Lower leg skin (tissue), 4 donors: Measurements from ENCODE around the gene PCDHGA9. TPM values are rescaled to one million over a fixed set of nuclear protein-coding genes. Genes with fewer than 3 reads are reported as not detected.
A peak's percentile ranks its signal among the peaks of the same experiment; 100 is the strongest.
"Not testable (repeated sequence)": the region's sequence is repeated elsewhere in the genome, so short reads cannot be mapped to it uniquely, and the experiment has no call there.

ENCODE experiments used
- DNase-seq, 2 donors: peaks; one replicate each; pipeline ENCODE4 v3.0.0-alpha.2; 2019; ENCODE audit warnings: low spot score in 2 of 2
- H3K4me3 ChIP-seq: fragments of 200-600 bp; sonication (generic); 2 replicates; pipeline ENCODE4 v1.5.1; 2017; ENCODE audit warnings: mild to moderate bottlenecking, low read depth; ENCODE audit not compliant: poor library complexity, severe bottlenecking
- CTCF ChIP-seq, 3 donors: fragments of 450-650 bp; IDR thresholded peaks; one replicate each; pipeline ENCODE4 v1.5.1; 2016; ENCODE audit warnings: antibody characterized with exemption in 3 of 3, mild to moderate bottlenecking in 3 of 3, moderate library complexity in 2 of 3
- POLR2A ChIP-seq, 2 donors: fragments of 450-650 bp; IDR thresholded peaks; one replicate each; pipeline ENCODE4 v1.6.1; 2016 to 2017; ENCODE audit warnings: antibody characterized with exemption in 2 of 2, mild to moderate bottlenecking in 1 of 2, moderate library complexity in 1 of 2
- WGBS, 2 donors: methylation state at CpG; one replicate each; pipeline ENCODE4 v1.1.5; 2018; 5-methylcytosine and 5-hydroxymethylcytosine counted together
- intact Hi-C: fragments of 100-400 bp; cut with DNase I; formaldehyde crosslinking; loops from one replicate; pipeline ENCODE4 v1.15.0; 2023; ENCODE audit warnings: low total_unique reads
- total RNA-seq, 4 donors: library from RNA; depleted of rRNA; stranded (reverse); fragments of >200 nt; gene quantifications; one replicate each; pipeline ENCODE4 v1.1.0, GENCODE V29; 2016

Gene PCDHGA9
- total RNA-seq, 4 donors from 2014 or later: 5.6 to 8.2 (median 6.3) TPM

- peak in 1 of 2 donors; percentile 39 for DNase-seq
- intact Hi-C loops: no loop called here
- TF ChIP-seq CTCF (IDR thresholded peaks at IDR 0.05) (no peak), POLR2A (IDR thresholded peaks at IDR 0.05) (no peak)
- 17 to 22% methylated on average over 31 to 35 of the region's 37 CpGs for WGBS, 2 donors
- H3K4me3 ChIP-seq: no peak within 1 kb of the TSS
Observed at GRCh38 chr5:141382469-141383294, 19.9 kb upstream of the PCDHGA9 start, which contains the start of gene PCDHGA7. PCDHGA7 (plus strand) TSS chr5:141382742; CDS start chr5:141382900, 158 bp downstream.

GRCh38 chr5:141383345-141383744 lies 19.2 kb upstream of the PCDHGA9 start:
- intact Hi-C loops: no loop called here
- H3K4me3 ChIP-seq: no peak overlapping the region
- DNase-seq: peak in 1 of 2 donors; percentile 69
- TF ChIP-seq POLR2A (IDR thresholded peaks at IDR 0.05): no peak
- TF ChIP-seq CTCF (IDR thresholded peaks at IDR 0.05): no peak
- WGBS, 2 donors: 37 to 44% methylated on average over 21 of the region's 21 CpGs

GRCh38 chr5:141384471-141385267 lies 17.9 kb upstream of the PCDHGA9 start:
- no peak for TF ChIP-seq POLR2A (IDR thresholded peaks at IDR 0.05)
- TF ChIP-seq CTCF (IDR thresholded peaks at IDR 0.05): no peak
- peak in 1 of 2 donors; percentile 70 for DNase-seq
- 46 to 53% methylated on average over 23 to 43 of the region's 43 CpGs for WGBS, 2 donors
- H3K4me3 ChIP-seq: no peak overlapping the region
- intact Hi-C loops: no loop called here

- peak in 1 of 2 donors; percentile 69 for DNase-seq
- 13 to 14% methylated on average over 23 to 24 of the region's 40 CpGs for WGBS, 2 donors
- H3K4me3 ChIP-seq, intact Hi-C loops: not testable (repeated sequence)
Observed at GRCh38 chr5:141387557-141388311, 14.8 kb upstream of the PCDHGA9 start, which contains the start of gene PCDHGB4. PCDHGB4 (plus strand) TSS chr5:141387698; CDS start chr5:141387885, 187 bp downstream.

- WGBS, 2 donors: 46 to 51% methylated on average over 10 of the region's 10 CpGs
- no peak for DNase-seq
- intact Hi-C loops: no loop called here
- H3K4me3 ChIP-seq: no peak overlapping the region
- TF ChIP-seq POLR2A (IDR thresholded peaks at IDR 0.05) (no peak), CTCF (IDR thresholded peaks at IDR 0.05) (no peak)
Observed at GRCh38 chr5:141388661-141389060, 13.9 kb upstream of the PCDHGA9 start.
